22Rv1 (cell line): Measurements from ENCODE around the gene NUP210L.

Experiments used
- CTCF ChIP-seq: fragments of 450-650 bp; IDR thresholded peaks from 2 replicates; pipeline ENCODE4 v1.5.1; 2017; ENCODE audit warnings: mild to moderate bottlenecking
- ZFX ChIP-seq: fragments of 450-650 bp; IDR thresholded peaks from 2 replicates; pipeline ENCODE4 v1.6.1; 2017; ENCODE audit warnings: antibody characterized with exemption, borderline replicate concordance

- TF ChIP-seq CTCF (no peak), ZFX (no peak)
These were observed 178.0 kb downstream of the NUP210L start for GRCh38 chr1:153976819-153977249.
